ENCODE data around the gene CYP26B1. TPM values are rescaled to one million over a fixed set of nuclear protein-coding genes. Genes with fewer than 3 reads are reported as not detected.

The CYP26B1 gene
- total RNA-seq, 1 experiment from 2014 or later: 3.9 TPM

DNA sequence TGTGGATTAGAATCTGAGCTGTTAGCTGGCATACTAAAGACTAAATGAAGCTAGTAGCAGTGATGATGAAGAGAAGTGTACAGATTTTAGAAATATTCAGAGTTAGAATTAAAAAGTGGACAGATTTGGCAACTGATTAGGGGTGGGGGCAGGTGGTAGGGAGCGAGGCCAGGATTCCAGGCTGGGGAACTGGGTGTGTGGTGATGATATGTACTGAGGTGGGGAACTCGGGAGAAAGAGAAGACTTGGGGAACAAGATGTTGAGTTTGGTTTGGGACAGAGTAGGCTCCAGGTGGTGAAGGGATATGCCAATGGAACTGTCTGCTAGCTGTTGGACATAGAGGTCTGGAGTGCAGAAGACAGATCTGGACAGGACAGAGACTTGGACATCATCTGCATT is 9.2 kb upstream of the CYP26B1 start:
- Histone ChIP-seq H4K20me1 (ENCODE audit: low read length) (no peaks in the 10 kb centered on the region), H3K79me2 (ENCODE audit: low read length) (no peaks in the 10 kb centered on the region), H3K9ac (ENCODE audit: low read length) (no peak overlapping the region), H3K4me2 (ENCODE audit: low read length) (no peak overlapping the region), H3K27me3 (ENCODE audit: low read length) (no peaks in the 10 kb centered on the region), H3K4me3 (ENCODE audit: low read length) (no peak overlapping the region), H3K9me2 (replicated peaks; ENCODE audit: low read length) (no peaks in the 10 kb centered on the region), H3K36me3 (ENCODE audit: low read depth, low read length) (no peaks in the 10 kb centered on the region), H2AFZ (ENCODE audit: low read length) (no peak overlapping the region), H3K4me1 (ENCODE audit: insufficient read depth, low read length) (no peaks in the 10 kb centered on the region), H3K27ac (ENCODE audit: low read length) (no peak overlapping the region), H3K9me3 (ENCODE audit: low read length) (no peaks in the 10 kb centered on the region), H3F3A (ENCODE audit: low read length, unreplicated experiment) (no peaks in the 10 kb centered on the region)
- POLR2A ChIA-PET (ENCODE audit: unreplicated experiment): no interaction called here
- no TSS peak for BruUV-seq (replicated peaks)
- no peak for DNase-seq
- CTCF ChIA-PET: no interaction called here
- TF ChIP-seq EZH2 (IDR thresholded peaks at IDR 0.05; ENCODE audit: low read length, unreplicated experiment) (no peak), EZH2phosphoT487 (IDR thresholded peaks at IDR 0.05; ENCODE audit: borderline replicate concordance, low read length) (no peak)
- TF ChIP-seq, protein P1, sequence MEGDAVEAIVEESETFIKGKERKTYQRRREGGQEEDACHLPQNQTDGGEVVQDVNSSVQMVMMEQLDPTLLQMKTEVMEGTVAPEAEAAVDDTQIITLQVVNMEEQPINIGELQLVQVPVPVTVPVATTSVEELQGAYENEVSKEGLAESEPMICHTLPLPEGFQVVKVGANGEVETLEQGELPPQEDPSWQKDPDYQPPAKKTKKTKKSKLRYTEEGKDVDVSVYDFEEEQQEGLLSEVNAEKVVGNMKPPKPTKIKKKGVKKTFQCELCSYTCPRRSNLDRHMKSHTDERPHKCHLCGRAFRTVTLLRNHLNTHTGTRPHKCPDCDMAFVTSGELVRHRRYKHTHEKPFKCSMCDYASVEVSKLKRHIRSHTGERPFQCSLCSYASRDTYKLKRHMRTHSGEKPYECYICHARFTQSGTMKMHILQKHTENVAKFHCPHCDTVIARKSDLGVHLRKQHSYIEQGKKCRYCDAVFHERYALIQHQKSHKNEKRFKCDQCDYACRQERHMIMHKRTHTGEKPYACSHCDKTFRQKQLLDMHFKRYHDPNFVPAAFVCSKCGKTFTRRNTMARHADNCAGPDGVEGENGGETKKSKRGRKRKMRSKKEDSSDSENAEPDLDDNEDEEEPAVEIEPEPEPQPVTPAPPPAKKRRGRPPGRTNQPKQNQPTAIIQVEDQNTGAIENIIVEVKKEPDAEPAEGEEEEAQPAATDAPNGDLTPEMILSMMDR (conservative IDR thresholded peaks at IDR 0.05; ENCODE audit: low read depth, low read length): no peak
- no peak for ATAC-seq
- intact Hi-C loops (cut with micrococcal nuclease): no loop called here

DNA sequence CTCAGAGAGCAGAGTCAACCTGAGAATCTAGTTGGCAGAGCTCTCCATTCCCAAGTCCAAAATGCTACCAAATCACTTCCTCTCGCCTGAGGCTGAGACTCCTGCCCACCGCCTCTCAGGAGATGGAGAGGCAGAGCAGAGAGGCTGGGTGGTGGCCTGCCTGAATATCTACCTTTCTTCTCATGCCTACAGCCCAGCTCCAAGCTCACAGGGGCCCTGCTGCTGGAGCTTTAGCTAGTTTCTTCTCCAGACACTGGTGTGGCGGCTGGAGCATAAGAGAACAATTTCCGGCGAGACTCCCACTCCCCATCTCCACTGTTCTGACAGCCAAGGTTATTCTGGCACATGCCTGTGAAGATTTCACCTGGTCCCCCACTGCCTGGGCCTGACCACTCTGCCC is 8.1 kb upstream of the CYP26B1 start:
- Histone ChIP-seq H3K27me3 (ENCODE audit: low read length) (no peaks in the 10 kb centered on the region), H3K27ac (ENCODE audit: low read length) (no peak overlapping the region), H3K4me1 (ENCODE audit: insufficient read depth, low read length) (peaks cover under 1% of the 10 kb centered on the region; the same call in 1 of the 2 replicates), H3F3A (ENCODE audit: low read length, unreplicated experiment) (no peaks in the 10 kb centered on the region), H2AFZ (ENCODE audit: low read length) (no peak overlapping the region), H3K79me2 (ENCODE audit: low read length) (no peaks in the 10 kb centered on the region), H3K9ac (ENCODE audit: low read length) (no peak overlapping the region), H3K36me3 (ENCODE audit: low read depth, low read length) (no peaks in the 10 kb centered on the region), H3K9me2 (replicated peaks; ENCODE audit: low read length) (no peaks in the 10 kb centered on the region), H3K9me3 (ENCODE audit: low read length) (no peaks in the 10 kb centered on the region), H3K4me3 (ENCODE audit: low read length) (no peak overlapping the region), H4K20me1 (ENCODE audit: low read length) (no peaks in the 10 kb centered on the region), H3K4me2 (ENCODE audit: low read length) (no peak overlapping the region)
- intact Hi-C loops (cut with micrococcal nuclease): no loop called here
- POLR2A ChIA-PET (ENCODE audit: unreplicated experiment): interaction anchor here (0.5 kb wide), 1 partner anchor 235 kb away, joined by 5 read pairs; no protein-coding TSS in a partner anchor
- DNase-seq (no peak), ATAC-seq (no peak)
- CTCF ChIA-PET: no interaction called here
- TF ChIP-seq EZH2 (IDR thresholded peaks at IDR 0.05; ENCODE audit: low read length, unreplicated experiment) (no peak), EZH2phosphoT487 (IDR thresholded peaks at IDR 0.05; ENCODE audit: borderline replicate concordance, low read length) (no peak)
- TF ChIP-seq, protein P1 (conservative IDR thresholded peaks at IDR 0.05; ENCODE audit: low read depth, low read length): no peak
- BruUV-seq (replicated peaks): no TSS peak

- Histone ChIP-seq H3K27ac (ENCODE audit: low read length) (no peak overlapping the region), H3K79me2 (ENCODE audit: low read length) (no peaks in the 10 kb centered on the region), H3F3A (ENCODE audit: low read length, unreplicated experiment) (no peaks in the 10 kb centered on the region), H3K9ac (ENCODE audit: low read length) (no peak overlapping the region), H3K27me3 (ENCODE audit: low read length) (0 out of 2 replicates have a peak, but pooled peaks cover under 1% of the 10 kb centered on the region), H3K4me3 (ENCODE audit: low read length) (no peak overlapping the region), H3K9me3 (ENCODE audit: low read length) (no peaks in the 10 kb centered on the region), H2AFZ (ENCODE audit: low read length) (no peak overlapping the region), H3K4me2 (ENCODE audit: low read length) (no peak overlapping the region), H3K4me1 (ENCODE audit: insufficient read depth, low read length) (peaks cover 4% of the 10 kb centered on the region; the same call in 1 of the 2 replicates), H3K36me3 (ENCODE audit: low read depth, low read length) (no peaks in the 10 kb centered on the region), H4K20me1 (ENCODE audit: low read length) (no peaks in the 10 kb centered on the region), H3K9me2 (replicated peaks; ENCODE audit: low read length) (no peaks in the 10 kb centered on the region)
- DNase-seq (no peak), ATAC-seq (no peak)
- intact Hi-C loops (cut with micrococcal nuclease): no loop called here
- ChIA-PET POLR2A (ENCODE audit: unreplicated experiment) (interaction anchor here (0.5 kb wide), 1 partner anchor 236 kb away, joined by 5 read pairs; no protein-coding TSS in a partner anchor), CTCF (no interaction called here)
- TF ChIP-seq EZH2 (IDR thresholded peaks at IDR 0.05; ENCODE audit: low read length, unreplicated experiment) (no peak), EZH2phosphoT487 (IDR thresholded peaks at IDR 0.05; ENCODE audit: borderline replicate concordance, low read length) (no peak)
- TF ChIP-seq, protein P1 (conservative IDR thresholded peaks at IDR 0.05; ENCODE audit: low read depth, low read length): no peak
- BruUV-seq (replicated peaks): no TSS peak
Measured at GRCh38 chr2:72155151-72155550, 7.5 kb upstream of the CYP26B1 start.

Data from PC-3 (cell line).